HEK293 (cell line): ENCODE data around the gene ANKRD37.

ENCODE experiments used
- SP7 ChIP-seq: fragments of 450-650 bp; formaldehyde crosslinking; IDR thresholded peaks from 2 replicates; pipeline ENCODE4 v1.5.1; 2016; ENCODE audit warnings: missing biosample characterization, missing genetic modification characterization
- ZFP3 ChIP-seq: fragments of 450-650 bp; formaldehyde crosslinking; IDR thresholded peaks from 2 replicates; pipeline ENCODE4 v1.5.1; 2016; ENCODE audit warnings: low read depth, missing biosample characterization, missing genetic modification characterization
- TF ChIP-seq, protein P1 (sequence below): fragments of 450-650 bp; formaldehyde crosslinking; IDR thresholded peaks from 2 replicates; pipeline ENCODE4 v1.5.1; 2016; ENCODE audit warnings: missing biosample characterization, missing genetic modification characterization

GRCh38 chr4:185395238-185395955 is 1.2 kb upstream of the ANKRD37 start, which contains the start of gene LRP2BP:
- TF ChIP-seq, protein P1, sequence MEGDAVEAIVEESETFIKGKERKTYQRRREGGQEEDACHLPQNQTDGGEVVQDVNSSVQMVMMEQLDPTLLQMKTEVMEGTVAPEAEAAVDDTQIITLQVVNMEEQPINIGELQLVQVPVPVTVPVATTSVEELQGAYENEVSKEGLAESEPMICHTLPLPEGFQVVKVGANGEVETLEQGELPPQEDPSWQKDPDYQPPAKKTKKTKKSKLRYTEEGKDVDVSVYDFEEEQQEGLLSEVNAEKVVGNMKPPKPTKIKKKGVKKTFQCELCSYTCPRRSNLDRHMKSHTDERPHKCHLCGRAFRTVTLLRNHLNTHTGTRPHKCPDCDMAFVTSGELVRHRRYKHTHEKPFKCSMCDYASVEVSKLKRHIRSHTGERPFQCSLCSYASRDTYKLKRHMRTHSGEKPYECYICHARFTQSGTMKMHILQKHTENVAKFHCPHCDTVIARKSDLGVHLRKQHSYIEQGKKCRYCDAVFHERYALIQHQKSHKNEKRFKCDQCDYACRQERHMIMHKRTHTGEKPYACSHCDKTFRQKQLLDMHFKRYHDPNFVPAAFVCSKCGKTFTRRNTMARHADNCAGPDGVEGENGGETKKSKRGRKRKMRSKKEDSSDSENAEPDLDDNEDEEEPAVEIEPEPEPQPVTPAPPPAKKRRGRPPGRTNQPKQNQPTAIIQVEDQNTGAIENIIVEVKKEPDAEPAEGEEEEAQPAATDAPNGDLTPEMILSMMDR (tag by site-specific recombination) = no peak
- TF ChIP-seq ZFP3 = no peak
- no peak for TF ChIP-seq SP7
